ENCODE measurements around the gene PVR.
"Not testable (repeated sequence)": the region's sequence is repeated elsewhere in the genome, so short reads cannot be mapped to it uniquely, and the experiment has no call there.

PVR gene

DNA sequence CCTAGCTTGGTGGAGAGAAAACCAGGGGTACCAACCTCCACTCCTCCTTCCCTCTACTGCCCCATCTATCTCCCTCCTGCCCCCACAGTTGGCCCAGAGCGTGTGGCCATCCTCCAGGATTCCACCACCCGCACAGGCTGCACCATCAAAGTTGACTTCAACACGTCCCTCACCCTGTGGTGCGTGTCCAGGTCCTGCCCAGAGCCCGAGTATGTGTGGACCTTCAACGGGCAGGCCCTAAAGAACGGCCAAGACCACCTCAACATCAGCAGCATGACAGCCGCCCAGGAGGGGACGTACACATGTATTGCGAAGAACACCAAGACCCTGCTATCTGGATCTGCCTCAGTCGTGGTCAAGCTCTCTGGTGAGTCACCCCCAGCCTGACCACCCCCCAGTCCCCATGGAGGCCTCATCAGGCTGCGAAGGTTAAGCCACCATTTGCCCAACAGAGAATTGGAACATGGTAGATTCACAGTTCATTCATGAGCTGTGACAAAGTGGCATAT is 61.8 kb downstream of the PVR start:
- Histone ChIP-seq H3K36me3 (ENCODE audit: control insufficient read depth in 2 of 2, insufficient read depth in 2 of 2, low read length in 2 of 2) (peaks cover 0 to 2% of the 10 kb centered on the region in 2 donors), H3K4me3 (ENCODE audit: low read length in 2 of 2) (no peak overlapping the region), H3K9ac (ENCODE audit: low read depth in 1 of 2, low read length in 2 of 2) (no peak overlapping the region), H3K4me1 (ENCODE audit: control insufficient read depth in 2 of 2, insufficient read depth in 2 of 2, low read length in 2 of 2) (peaks cover 0 to 6% of the 10 kb centered on the region in 2 donors), H3K9me3 (ENCODE audit: control insufficient read depth in 2 of 2, low read length in 2 of 2) (no peaks in the 10 kb centered on the region), H3K27me3 (ENCODE audit: control insufficient read depth in 2 of 2, insufficient read depth in 2 of 2, low read length in 2 of 2) (peaks cover 0 to 3% of the 10 kb centered on the region in 2 donors), H3K27ac (ENCODE audit: low read depth in 2 of 2, low read length in 2 of 2) (no peak overlapping the region)

DNA sequence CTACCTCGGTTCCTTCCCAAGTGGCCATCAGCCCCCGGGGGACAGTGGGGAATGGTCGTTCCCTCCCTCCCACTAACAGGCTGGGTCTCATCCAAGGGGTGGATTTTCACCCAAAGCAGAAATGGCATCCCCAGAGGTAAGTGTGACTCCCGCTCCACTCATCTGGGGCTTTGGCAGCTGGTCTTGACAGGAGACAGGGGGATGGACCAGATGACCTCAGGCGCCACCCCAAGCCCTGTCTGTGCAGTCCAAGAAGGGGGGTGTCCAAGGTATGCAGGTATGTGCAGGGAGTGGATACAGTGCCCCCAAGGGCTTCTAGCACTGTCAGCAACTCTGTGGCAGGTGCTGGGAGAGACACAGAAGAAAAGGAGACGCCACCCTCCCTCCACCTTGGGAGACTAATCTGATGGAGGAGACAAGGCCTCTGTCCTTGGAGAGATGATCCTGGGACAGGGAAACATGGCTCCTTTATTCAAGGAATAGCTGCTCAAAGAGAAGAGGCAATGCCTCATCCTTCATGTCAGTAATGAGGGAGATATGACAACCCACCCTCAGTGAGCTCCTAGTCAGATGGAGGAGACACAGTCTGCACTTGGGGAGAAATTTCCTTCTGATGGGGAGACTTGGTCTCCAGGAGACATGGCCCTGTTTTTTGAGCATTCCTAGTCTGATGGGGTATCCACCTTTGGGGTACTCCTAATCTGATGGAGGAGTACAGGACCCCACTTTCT is 63.0 kb downstream of the PVR start:
- H3K4me3 ChIP-seq (ENCODE audit: low read length in 2 of 2), result no peak overlapping the region
- peaks cover 0 to 3% of the 10 kb centered on the region in 2 donors for H3K27me3 ChIP-seq (ENCODE audit: control insufficient read depth in 2 of 2, insufficient read depth in 2 of 2, low read length in 2 of 2)
- H3K27ac ChIP-seq (ENCODE audit: low read depth in 2 of 2, low read length in 2 of 2), result no peak overlapping the region
- H3K4me1 ChIP-seq (ENCODE audit: control insufficient read depth in 2 of 2, insufficient read depth in 2 of 2, low read length in 2 of 2), result no peaks in the 10 kb centered on the region
- H3K9ac ChIP-seq (ENCODE audit: low read depth in 1 of 2, low read length in 2 of 2), result no peak overlapping the region
- no peaks in the 10 kb centered on the region for H3K9me3 ChIP-seq (ENCODE audit: control insufficient read depth in 2 of 2, low read length in 2 of 2)
- peaks cover 0 to 2% of the 10 kb centered on the region in 2 donors for H3K36me3 ChIP-seq (ENCODE audit: control insufficient read depth in 2 of 2, insufficient read depth in 2 of 2, low read length in 2 of 2)

DNA sequence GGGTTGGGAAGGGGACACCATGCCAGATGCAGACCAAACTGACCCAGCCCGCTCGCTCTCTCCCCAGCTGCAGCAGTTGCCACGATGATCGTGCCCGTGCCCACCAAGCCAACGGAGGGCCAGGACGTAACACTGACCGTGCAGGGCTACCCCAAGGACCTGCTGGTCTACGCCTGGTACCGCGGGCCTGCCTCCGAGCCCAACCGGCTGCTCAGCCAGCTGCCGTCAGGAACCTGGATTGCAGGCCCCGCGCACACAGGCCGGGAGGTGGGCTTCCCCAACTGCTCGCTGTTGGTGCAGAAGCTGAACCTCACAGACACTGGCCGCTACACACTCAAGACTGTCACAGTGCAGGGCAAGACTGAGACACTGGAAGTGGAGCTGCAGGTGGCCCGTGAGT is 64.1 kb downstream of the PVR start:
- H3K9ac ChIP-seq (ENCODE audit: low read depth in 1 of 2, low read length in 2 of 2), result no peak overlapping the region
- H3K4me3 ChIP-seq (ENCODE audit: low read length in 2 of 2), result no peak overlapping the region
- peaks cover 0 to 2% of the 10 kb centered on the region in 2 donors for H3K36me3 ChIP-seq (ENCODE audit: control insufficient read depth in 2 of 2, insufficient read depth in 2 of 2, low read length in 2 of 2)

DNA sequence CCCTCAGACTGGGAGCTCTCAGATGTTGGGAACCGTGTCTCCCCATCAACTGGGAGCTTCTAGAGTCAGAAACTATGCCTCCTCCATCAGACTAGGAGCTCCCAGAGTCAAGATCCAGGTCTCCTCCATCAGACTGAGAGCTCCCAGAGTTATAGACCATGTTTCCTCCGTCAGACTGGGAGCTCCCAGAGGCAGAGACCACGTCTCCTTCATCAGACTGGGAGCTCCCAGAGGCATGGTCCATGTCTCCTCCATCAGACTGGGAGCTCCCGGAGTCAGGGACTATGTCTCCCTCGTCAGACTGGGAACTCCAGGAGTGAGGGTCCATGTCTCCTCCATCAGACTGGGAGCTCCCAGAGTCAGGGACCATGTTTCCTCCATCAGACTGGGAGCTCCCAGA is 65.2 kb downstream of the PVR start:
- Histone ChIP-seq H3K27me3 (ENCODE audit: control insufficient read depth in 2 of 2, insufficient read depth in 2 of 2, low read length in 2 of 2) (no peaks in the 10 kb centered on the region), H3K4me1 (ENCODE audit: control insufficient read depth in 2 of 2, insufficient read depth in 2 of 2, low read length in 2 of 2) (no peaks in the 10 kb centered on the region), H3K4me3 (ENCODE audit: low read length in 2 of 2) (no peak overlapping the region), H3K36me3 (ENCODE audit: control insufficient read depth in 2 of 2, insufficient read depth in 2 of 2, low read length in 2 of 2) (peaks cover 0 to 2% of the 10 kb centered on the region in 2 donors), H3K27ac (ENCODE audit: low read depth in 2 of 2, low read length in 2 of 2) (no peak overlapping the region), H3K9me3 (ENCODE audit: control insufficient read depth in 2 of 2, low read length in 2 of 2) (no peaks in the 10 kb centered on the region), H3K9ac (ENCODE audit: low read depth in 1 of 2, low read length in 2 of 2) (no peak overlapping the region)

More for the DNA sequence above, 64.1 kb downstream of the PVR start:
- Histone ChIP-seq H3K4me1 (ENCODE audit: control insufficient read depth in 2 of 2, insufficient read depth in 2 of 2, low read length in 2 of 2) (no peaks in the 10 kb centered on the region), H3K27ac (ENCODE audit: low read depth in 2 of 2, low read length in 2 of 2) (no peak overlapping the region), H3K9me3 (ENCODE audit: control insufficient read depth in 2 of 2, low read length in 2 of 2) (no peaks in the 10 kb centered on the region), H3K27me3 (ENCODE audit: control insufficient read depth in 2 of 2, insufficient read depth in 2 of 2, low read length in 2 of 2) (peaks cover 0 to under 1% of the 10 kb centered on the region in 2 donors)

DNA sequence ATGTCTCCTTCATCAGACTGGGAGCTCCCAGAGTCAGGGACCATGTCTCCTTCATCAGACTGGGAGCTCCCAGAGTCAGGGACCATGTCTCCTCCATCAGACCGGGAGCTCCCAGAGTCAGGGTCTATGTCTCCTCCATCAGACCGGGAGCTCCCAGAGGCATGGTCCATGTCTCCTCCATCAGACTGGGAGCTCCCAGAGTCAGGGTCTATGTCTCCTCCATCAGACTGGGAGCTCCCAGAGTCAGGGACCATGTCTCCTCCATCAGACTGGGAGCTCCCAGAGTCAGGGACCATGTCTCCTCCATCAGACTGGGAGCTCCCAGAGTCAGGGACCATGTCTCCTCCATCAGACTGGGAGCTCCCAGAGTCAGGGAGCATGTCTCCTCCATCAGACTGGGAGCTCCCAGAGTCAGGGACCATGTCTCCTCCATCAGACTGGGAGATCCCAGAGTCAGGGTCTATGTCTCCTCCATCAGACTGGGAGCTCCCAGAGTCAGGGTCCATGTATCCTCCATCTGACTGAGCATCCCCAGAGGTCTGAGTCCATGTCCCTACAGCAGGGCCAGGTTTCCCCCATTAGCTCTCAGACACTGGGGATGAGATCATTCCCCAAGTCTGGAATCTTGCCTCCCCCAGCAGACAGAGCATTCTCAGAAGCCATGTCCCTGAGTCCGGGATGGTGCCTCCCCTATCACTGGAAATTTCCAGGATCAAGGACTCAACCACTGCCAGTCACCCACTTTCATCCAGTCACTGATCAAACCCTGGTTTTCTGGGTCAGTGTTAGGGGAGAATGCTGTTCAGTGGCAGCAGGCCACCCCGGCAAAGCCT is 65.9 kb downstream of the PVR start:
- not testable (repeated sequence) for H3K9ac ChIP-seq (ENCODE audit: low read depth in 1 of 2, low read length in 2 of 2); H3K4me3 ChIP-seq (ENCODE audit: low read length in 2 of 2); H3K27me3 ChIP-seq (ENCODE audit: control insufficient read depth in 2 of 2, insufficient read depth in 2 of 2, low read length in 2 of 2); H3K9me3 ChIP-seq (ENCODE audit: control insufficient read depth in 2 of 2, low read length in 2 of 2); H3K4me1 ChIP-seq (ENCODE audit: control insufficient read depth in 2 of 2, insufficient read depth in 2 of 2, low read length in 2 of 2); H3K36me3 ChIP-seq (ENCODE audit: control insufficient read depth in 2 of 2, insufficient read depth in 2 of 2, low read length in 2 of 2); H3K27ac ChIP-seq (ENCODE audit: low read depth in 2 of 2, low read length in 2 of 2)

DNA sequence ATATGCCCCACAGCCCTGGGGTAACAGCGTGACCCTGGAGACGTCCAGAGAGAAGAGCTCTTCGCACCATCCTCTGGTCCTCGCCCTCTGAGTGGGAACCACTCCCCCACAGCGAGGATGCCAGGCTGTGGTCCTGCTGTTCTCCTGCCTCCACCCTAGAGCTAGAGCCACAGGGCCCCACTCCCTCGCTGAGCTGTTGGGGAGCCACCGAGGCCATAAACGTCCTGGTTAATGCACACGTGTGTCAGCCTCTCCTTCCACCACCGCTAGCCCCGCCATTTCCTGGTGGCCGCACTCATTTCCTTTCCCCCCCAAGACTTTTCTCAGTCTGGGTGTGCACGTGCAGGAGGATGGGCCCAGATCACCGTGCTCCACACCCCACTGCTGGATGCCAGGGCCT is 66.8 kb downstream of the PVR start:
- H3K4me3 ChIP-seq (ENCODE audit: low read length in 2 of 2), result no peak overlapping the region
- no peaks in the 10 kb centered on the region for H3K4me1 ChIP-seq (ENCODE audit: control insufficient read depth in 2 of 2, insufficient read depth in 2 of 2, low read length in 2 of 2)
- peaks cover 0 to 5% of the 10 kb centered on the region in 2 donors for H3K9me3 ChIP-seq (ENCODE audit: control insufficient read depth in 2 of 2, low read length in 2 of 2)
- H3K27ac ChIP-seq (ENCODE audit: low read depth in 2 of 2, low read length in 2 of 2), result no peak overlapping the region
- H3K36me3 ChIP-seq (ENCODE audit: control insufficient read depth in 2 of 2, insufficient read depth in 2 of 2, low read length in 2 of 2), result peaks cover 0 to 6% of the 10 kb centered on the region in 2 donors
- H3K27me3 ChIP-seq (ENCODE audit: control insufficient read depth in 2 of 2, insufficient read depth in 2 of 2, low read length in 2 of 2), result no peaks in the 10 kb centered on the region
- H3K9ac ChIP-seq (ENCODE audit: low read depth in 1 of 2, low read length in 2 of 2), result no peak overlapping the region

DNA sequence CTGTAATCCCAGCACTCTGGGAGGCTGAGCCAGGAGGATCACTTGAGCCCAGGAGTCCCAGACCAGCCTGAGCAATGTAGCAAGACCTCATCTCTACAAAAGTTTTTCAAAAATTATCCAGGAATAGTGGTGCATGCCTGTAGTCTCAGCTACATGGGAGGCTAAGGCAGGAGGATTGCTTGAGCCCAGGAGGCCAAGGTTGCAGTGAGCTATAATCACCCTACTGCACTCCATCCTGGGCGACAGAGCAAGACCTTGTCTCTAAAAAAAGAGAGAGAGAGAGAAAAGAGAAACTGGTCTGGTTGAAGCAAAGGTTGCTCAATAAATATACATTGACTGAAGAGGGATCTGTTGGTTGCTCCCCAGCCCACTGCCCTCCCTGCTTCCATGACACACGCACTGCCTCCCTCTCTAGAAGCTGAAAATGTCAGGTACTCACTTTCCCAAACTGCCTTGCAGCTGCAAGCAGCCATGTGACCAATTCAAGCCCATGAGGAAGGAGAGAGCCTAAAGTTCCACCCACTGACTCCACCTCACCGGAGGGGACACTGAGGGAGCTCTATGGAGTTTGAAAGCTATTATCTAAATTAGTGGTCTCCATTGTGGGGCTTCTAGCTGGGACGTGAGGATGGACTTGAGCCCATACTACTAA is 69.3 kb downstream of the PVR start:
- no peak overlapping the region for H3K27ac ChIP-seq (ENCODE audit: low read depth in 2 of 2, low read length in 2 of 2)
- no peaks in the 10 kb centered on the region for H3K4me1 ChIP-seq (ENCODE audit: control insufficient read depth in 2 of 2, insufficient read depth in 2 of 2, low read length in 2 of 2)
- no peak overlapping the region for H3K9ac ChIP-seq (ENCODE audit: low read depth in 1 of 2, low read length in 2 of 2)
- H3K27me3 ChIP-seq (ENCODE audit: control insufficient read depth in 2 of 2, insufficient read depth in 2 of 2, low read length in 2 of 2), result no peaks in the 10 kb centered on the region
- H3K9me3 ChIP-seq (ENCODE audit: control insufficient read depth in 2 of 2, low read length in 2 of 2), result peaks cover 0 to 5% of the 10 kb centered on the region in 2 donors
- no peak overlapping the region for H3K4me3 ChIP-seq (ENCODE audit: low read length in 2 of 2)
- peaks cover 0 to 6% of the 10 kb centered on the region in 2 donors for H3K36me3 ChIP-seq (ENCODE audit: control insufficient read depth in 2 of 2, insufficient read depth in 2 of 2, low read length in 2 of 2)
